ENCODE results near the gene UBE2QL1. TPM values are rescaled to one million over a fixed set of nuclear protein-coding genes. Genes with fewer than 3 reads are reported as not detected.

Gene UBE2QL1
- total RNA-seq, 1 experiment from 2014 or later = not detected

GRCh38 chr5:6465831-6466790 lies 17.5 kb downstream of the UBE2QL1 start (continued):
- no peak for TF ChIP-seq RAD21 (IDR thresholded peaks at IDR 0.05; ENCODE audit: low read depth)
- TF ChIP-seq FOSL1 (IDR thresholded peaks at IDR 0.05; ENCODE audit: low read depth) = no peak
- TF ChIP-seq SRF (IDR thresholded peaks at IDR 0.05; ENCODE audit: low read depth) = no peak
- TF ChIP-seq CBX3 (IDR thresholded peaks at IDR 0.05; ENCODE audit: low read depth) = no peak
- TF ChIP-seq EGR1 (IDR thresholded peaks at IDR 0.05; ENCODE audit: low read depth) = no peak

DNA sequence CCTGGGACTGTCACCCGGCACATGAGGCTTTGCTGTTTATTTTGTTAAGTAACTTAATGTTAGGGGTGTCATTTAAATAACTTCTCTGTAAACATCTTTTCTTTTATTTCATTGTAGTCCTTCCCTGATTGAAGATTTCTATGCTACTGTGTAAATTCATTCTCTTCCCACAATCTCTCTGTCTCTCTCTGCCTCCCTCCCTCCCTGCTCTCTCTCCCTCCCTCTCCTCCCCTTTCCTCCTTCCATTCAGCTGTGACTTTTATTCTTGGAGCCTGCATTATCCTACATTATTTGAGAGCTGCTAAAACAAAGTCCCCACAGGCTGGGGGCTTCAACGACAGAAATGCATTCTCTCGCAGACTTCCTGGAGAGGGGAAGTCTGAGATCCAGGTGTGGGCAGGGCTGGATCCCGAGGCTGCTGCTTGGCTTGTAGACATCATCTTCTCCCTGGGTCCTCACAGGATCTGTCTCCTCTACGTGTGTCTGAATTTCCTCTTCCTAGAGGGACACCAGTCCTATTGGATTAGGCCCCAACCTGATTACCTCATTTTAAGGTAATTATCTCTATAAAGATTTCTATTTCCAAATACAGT lies 18.4 kb downstream of the UBE2QL1 start:
- DNase-seq (ENCODE audit: low read depth, low spot score) (no peak), ATAC-seq (no peak)
- RAD21 ChIA-PET (ENCODE audit: low non-redundant PET in 1 of 2, low total read pairs in 2 of 2, uncharacterized antibody in 2 of 2, unreplicated experiment in 2 of 2) = no interaction called here
- H3K9me2 ChIP-seq (ENCODE audit: insufficient read depth) = no peaks in the 10 kb centered on the region
- no TSS peak for BruUV-seq (replicated peaks)
- no peak overlapping the region for H3K9ac ChIP-seq (ENCODE audit: low read length)
- intact Hi-C loops (cut with micrococcal nuclease) = no loop called here
- H3K4me3 ChIP-seq (replicated peaks in 1 of 2; ENCODE audit: low read depth in 1 of 2, low read length in 2 of 2) = no peak overlapping the region
- no peak for TF ChIP-seq CBX3 (IDR thresholded peaks at IDR 0.05; ENCODE audit: low read depth)
- TF ChIP-seq ZFX (IDR thresholded peaks at IDR 0.05) = no peak
- no peak for TF ChIP-seq FOSL1 (IDR thresholded peaks at IDR 0.05; ENCODE audit: low read depth)
- TF ChIP-seq CEBPB (IDR thresholded peaks at IDR 0.05; ENCODE audit: low read depth) = no peak
- no peak for TF ChIP-seq REST (IDR thresholded peaks at IDR 0.05; ENCODE audit: low read depth)
- no peak for TF ChIP-seq POLR2A (IDR thresholded peaks at IDR 0.05; ENCODE audit: borderline replicate concordance, extremely low read depth, insufficient read depth, insufficient read length)
- no peak for TF ChIP-seq JUND (IDR thresholded peaks at IDR 0.05)
- TF ChIP-seq SIN3A (IDR thresholded peaks at IDR 0.05; ENCODE audit: low read depth) = no peak
- CTCF ChIA-PET = no interaction called here
- POLR2A ChIA-PET = no interaction called here
- H3K4me1 ChIP-seq (ENCODE audit: control insufficient read depth in 1 of 2, insufficient read depth in 2 of 2, low read length in 2 of 2) = no peaks in the 10 kb centered on the region
- H2AFZ ChIP-seq (ENCODE audit: low read depth, low read length, poor library complexity, severe bottlenecking) = no peak overlapping the region
- no peak overlapping the region for H3K4me2 ChIP-seq (ENCODE audit: low read length)
- peaks cover 8% of the 10 kb centered on the region; the same call in 1 of the 2 replicates for H3K27me3 ChIP-seq (ENCODE audit: insufficient read depth, low read length)
- H3K9me3 ChIP-seq (ENCODE audit: control insufficient read depth in 1 of 2, insufficient read depth in 1 of 2, low read depth in 1 of 2, low read length in 2 of 2) = no peaks in the 10 kb centered on the region
- no peaks in the 10 kb centered on the region for H3K79me2 ChIP-seq (ENCODE audit: insufficient read depth, low read length)
- no peaks in the 10 kb centered on the region for H4K20me1 ChIP-seq (ENCODE audit: insufficient read depth)
- H3K36me3 ChIP-seq (ENCODE audit: control insufficient read depth in 1 of 2, insufficient read depth in 2 of 2, low read length in 2 of 2) = no peaks in the 10 kb centered on the region
- no peak overlapping the region for H3K27ac ChIP-seq (ENCODE audit: low read depth, low read length)

All from HCT116 (cell line).